MV-4-11 (cell line): ENCODE results near the gene TUBB4A.
A peak's percentile ranks its signal among the peaks of the same experiment; 100 is the strongest.

Source experiments
- DNase-seq: peaks from one replicate; lab custom pipeline; 2025; lab: John Stamatoyannopoulos, UW

The TUBB4A gene

GRCh38 chr19:6494438-6495036 is 7.6 kb downstream of the TUBB4A start:
- no peak for DNase-seq

GRCh38 chr19:6491802-6492592 is 10.1 kb downstream of the TUBB4A start:
- DNase-seq: no peak

DNA sequence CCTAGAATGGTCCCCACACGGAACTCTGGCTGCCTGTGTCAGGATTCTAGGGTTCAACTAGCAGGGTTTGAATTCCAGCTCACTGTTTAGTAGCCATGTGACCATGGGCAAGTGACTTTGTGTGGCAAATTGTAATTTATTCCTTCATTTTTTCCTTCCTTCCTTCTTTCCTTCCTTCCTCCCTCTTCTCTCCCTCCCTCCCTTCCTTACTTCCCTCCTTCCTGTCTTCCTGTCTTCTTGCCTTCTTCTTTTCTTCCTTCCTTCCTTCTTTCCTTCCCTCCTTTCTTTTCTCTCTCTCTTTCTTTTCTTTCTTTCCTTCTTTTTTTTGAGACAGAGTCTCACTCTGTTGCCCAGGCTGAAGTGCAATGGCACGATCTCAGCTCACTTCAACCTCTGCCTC is 12.0 kb downstream of the TUBB4A start:
- DNase-seq: no peak

GRCh38 chr19:6489278-6490061 is 12.6 kb downstream of the TUBB4A start:
- DNase-seq: peak; percentile 73

DNA sequence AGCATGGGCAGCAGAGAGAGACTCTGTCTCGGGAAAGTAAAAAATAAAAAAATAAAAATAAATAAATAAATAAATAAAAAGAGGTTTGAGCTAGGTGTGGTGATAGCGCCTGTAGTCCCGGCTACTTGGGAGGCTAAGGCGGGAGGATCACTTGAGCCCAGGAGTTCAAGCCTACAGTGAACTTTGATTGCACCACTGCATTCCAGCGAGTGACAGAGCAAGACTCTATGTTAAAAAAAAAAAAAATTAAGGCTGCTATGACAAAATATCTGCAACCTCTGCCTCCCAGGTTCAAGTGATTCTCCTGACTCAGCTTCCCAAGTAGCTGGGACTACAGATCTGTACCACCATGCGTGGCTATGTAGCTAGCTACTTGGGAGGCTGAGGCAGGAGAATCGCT is 17.3 kb downstream of the TUBB4A start:
- no peak for DNase-seq

DNA sequence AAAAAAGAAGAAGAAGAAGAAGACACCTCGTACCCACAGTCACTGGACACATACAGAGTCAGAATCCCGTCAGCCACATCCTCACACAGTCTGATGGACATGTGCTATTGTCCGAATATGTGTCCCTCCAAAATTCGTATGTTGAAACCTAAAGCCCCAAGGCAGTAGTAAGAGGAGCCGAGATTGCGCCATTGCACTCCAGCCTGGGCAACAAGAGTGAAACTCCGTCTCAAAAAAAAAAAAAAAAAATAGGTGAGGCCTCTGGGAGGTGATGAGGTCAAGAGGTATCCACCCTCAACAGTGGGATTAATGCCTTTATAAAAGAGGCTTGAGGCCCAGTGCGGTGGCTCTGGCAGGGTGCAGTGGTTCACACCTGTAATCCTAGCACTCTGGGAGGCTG is 17.9 kb downstream of the TUBB4A start:
- no peak for DNase-seq

- no peak for DNase-seq
Observed at GRCh38 chr19:6483235-6483634, 18.9 kb downstream of the TUBB4A start.

GRCh38 chr19:6482343-6482686 is 19.8 kb downstream of the TUBB4A start:
- no peak for DNase-seq

DNA sequence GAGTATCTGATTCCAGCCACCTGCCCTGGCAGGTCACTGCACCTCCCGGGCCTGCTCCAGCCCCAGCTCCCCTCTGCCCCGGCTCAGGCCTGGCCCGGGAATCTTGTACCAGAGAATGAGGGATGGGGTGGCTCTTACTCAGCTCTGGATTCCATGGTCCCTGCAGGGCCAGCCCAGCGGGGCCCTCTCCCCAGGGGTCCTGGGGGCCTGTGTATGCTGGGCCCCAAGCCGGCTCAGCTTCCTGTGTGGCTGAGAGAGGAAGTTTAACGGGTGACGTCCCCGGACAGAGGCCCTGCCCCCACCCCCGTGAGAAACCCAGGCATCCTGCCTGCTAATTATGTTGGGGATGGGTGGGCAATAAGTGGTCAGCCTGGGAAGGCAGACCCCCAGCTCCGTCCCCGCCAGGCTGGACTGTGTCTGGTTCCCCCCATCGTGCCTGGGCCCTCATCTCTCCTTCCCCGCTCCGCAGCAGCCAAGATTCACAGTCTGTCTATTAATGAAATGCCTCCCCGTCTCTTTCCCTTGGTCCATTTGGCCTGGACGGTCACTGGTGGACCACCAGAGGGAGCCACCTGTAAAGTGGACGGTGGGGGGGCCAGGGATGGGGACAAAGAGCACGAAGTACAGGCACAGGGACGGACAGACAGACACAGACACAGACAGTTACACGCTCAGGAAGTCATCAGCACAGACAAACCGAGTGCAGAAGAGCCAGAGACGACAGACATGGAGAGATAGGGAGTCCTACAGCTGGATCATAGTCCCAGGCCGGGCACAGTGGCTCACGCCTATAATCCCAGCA is 20.4 kb downstream of the TUBB4A start, which contains the start of gene DENND1C:
TSS of gene DENND1C (minus strand) at position 247 of the 802 bp plus-strand sequence. CDS start at position 155, 92 bp downstream.
- peak; percentile 73 for DNase-seq

- DNase-seq: no peak
Observed at GRCh38 chr19:6480848-6481415, 21.2 kb downstream of the TUBB4A start.

GRCh38 chr19:6479836-6480398 is 22.2 kb downstream of the TUBB4A start:
- DNase-seq: no peak

GRCh38 chr19:6478815-6479214 is 23.3 kb downstream of the TUBB4A start:
- DNase-seq: no peak

DNA sequence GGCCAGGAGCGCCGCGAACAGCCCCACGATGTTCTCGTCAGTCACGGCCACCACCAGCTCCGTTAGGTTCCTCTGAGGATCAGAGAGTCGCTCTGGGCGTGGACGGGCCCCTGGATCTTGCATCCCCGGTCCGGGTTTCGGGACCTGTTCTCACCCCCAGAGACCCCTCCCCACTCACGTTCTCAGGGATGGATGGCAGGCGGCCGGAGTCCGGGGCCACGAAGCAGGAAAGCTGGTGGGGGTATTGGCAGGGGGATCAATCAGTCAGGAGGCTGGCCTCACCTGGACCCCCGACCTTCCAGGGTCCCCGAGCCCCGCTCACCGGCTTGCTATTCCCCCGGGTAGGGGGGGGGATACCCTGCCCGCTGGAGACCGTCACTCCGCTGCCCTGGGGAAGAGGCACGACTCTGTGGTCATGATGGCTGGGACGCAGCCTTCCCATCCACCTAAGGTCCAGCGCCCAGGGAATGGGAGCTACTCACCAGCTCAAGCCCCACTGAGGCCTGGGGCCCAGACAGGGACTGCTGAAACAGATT is 25.1 kb downstream of the TUBB4A start:
- no peak for DNase-seq

DNA sequence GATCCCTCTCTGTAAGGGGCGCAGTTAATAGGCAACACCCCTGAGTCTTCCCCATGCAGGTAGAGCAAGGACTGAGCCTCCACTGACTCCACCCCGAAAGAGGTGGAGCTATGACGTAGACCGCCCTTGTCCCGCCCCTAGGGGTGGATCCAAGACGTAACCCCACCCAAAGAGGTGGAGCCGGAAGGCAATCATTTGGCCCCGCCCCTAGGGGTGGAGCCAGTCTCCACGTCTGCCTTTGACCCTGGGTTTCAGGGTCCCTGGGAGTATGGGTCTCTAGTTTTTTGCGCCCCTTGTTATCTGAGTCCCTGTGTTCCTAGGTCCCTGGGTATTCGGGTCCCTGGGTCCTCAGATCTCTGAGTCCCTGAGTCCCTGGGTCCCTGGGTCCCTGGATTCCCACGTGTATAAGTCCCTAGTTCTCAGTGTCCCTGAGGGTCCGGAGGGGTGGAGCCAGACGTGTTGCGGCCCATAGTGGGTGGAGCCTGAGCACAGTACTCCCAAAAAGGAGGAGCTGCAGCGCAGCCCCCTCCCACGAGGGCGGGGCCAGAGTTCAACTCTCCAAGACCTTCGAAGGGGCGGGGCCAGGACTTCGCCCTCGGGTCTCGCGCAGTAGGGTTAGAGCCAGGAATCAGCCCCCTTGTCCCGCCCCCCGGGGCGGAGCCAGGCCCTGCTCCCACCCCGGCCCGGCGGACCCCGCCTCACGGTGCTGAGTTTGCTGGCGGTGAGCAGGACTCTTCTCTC is 25.8 kb downstream of the TUBB4A start:
- peak; percentile 31 for DNase-seq

- DNase-seq: no peak
Observed at GRCh38 chr19:6475321-6476108, 26.6 kb downstream of the TUBB4A start.

GRCh38 chr19:6473647-6474046 is 28.5 kb downstream of the TUBB4A start:
- DNase-seq: no peak

DNA sequence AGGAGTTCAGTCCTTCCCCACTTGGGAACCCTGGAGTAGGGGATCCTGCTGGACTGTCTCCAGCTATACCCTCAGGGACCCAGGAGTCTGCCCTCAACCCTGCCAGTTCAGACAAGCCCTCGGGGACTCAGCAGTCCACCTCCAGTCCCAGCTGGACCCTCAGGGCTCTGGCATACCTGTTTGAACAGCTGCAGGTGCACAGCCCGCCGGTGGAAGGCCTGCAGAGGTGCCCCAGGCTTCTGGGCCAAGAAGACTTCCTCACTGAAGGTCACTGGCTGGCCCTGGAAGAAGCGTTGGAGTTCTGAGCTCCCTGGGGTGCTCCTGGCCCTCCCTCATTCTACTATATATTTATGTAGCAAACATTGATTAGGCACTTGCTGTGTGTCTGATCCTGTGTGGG is 29.4 kb downstream of the TUBB4A start:
- DNase-seq: no peak

DNA sequence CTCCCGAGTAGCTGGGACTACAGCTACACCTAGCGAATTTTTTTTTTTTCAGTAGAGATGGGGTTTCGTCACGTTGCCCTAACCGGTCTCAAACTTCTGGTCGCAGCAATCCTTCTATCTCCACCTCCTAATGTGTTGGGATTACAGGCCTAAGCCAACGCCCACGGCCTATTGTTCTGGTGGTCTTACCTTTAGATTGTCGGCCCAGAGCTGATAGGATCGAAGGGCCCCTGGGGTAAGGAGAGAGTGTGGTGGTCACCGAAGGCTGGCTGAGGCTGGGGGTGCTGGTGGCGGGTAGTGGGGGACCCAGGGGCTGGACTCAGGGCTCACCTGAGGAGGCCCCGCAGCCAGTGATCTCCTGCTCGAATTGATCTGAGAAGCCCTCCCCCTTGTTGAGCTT is 31.0 kb downstream of the TUBB4A start:
- DNase-seq: no peak

GRCh38 chr19:6470173-6470572 is 31.9 kb downstream of the TUBB4A start:
- DNase-seq: no peak

DNA sequence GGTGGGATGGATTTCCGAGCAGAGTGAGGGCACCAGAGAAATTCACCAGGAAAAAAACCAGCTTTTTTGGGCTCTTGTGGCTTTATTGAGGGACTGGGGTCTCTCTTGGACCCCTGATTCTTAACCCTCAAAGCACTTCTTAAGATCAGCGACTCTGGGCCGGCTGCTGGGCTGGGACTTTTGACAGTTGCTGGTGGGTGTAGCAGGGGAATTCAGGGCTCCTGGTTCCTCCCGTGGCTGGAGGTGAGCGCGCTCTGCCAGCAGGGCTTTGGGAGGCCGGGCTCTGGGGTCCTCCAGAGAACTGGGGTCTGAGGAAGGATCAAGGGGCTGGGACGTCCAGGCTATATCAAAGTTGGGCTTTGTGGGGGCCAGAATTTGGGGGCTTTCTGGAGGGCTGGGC is 34.7 kb downstream of the TUBB4A start:
- DNase-seq: no peak
